ENCODE measurements around the gene KRTCAP3. TPM values are rescaled to one million over a fixed set of nuclear protein-coding genes. Genes with fewer than 3 reads are reported as not detected.

Gene KRTCAP3
- total and polyA plus RNA-seq, 2 of the 8 experiments (the other 6 are each of a cell fraction or from before 2014, with no cell fraction given), result 55.4 to 72.5 TPM

GRCh38 chr2:27409321-27410073 is 32.7 kb upstream of the KRTCAP3 start, which contains the start of gene PPM1G:
Gene PPM1G, minus strand, starts transcription at chr2:27409591. Its CDS starts 169 bp downstream, at chr2:27409422.
- no peaks in the 10 kb centered on the region for H3K27me3 ChIP-seq (replicated peaks in 1 of 4; ENCODE audit: control insufficient read depth in 3 of 4, extremely low read depth in 1 of 4, insufficient read depth in 3 of 4, low read length in 3 of 4)
- peak within 1 kb of the TSS; percentile 41 for H3K4ac ChIP-seq (replicated peaks; ENCODE audit: insufficient read length, low read depth, low read length)
- ChIA-PET POLR2A (ENCODE audit: partially characterized antibody) (interaction anchor here (0.7 to 4.1 kb wide), 25 partner anchors 10 to 328 kb away, joined by 3 to 48 read pairs (median 5); partner anchors contain the start of genes CCDC121, EIF2B4, FNDC4 and GPN1), CTCF (ENCODE audit: partially characterized antibody) (interaction anchor here (1.1 to 2.7 kb wide), 8 partner anchors 12 to 238 kb away, joined by 3 to 8 read pairs (median 5); no protein-coding TSS in a partner anchor)
- no peak for FAIRE-seq
- H3K36me3 ChIP-seq (ENCODE audit: control insufficient read depth in 2 of 4, insufficient read depth in 4 of 4, low read length in 3 of 4), result peaks cover 0 to 4% (median 0%) of the 10 kb centered on the region in 4 experiments; a peak in 2 of 8 replicates
- H3K4me2 ChIP-seq (ENCODE audit: insufficient read depth in 1 of 2, low read depth in 2 of 2, low read length in 2 of 2), result peak within 1 kb of the TSS; percentile 87 to 88
- H3K79me2 ChIP-seq (ENCODE audit: control insufficient read depth in 1 of 2, insufficient read depth in 2 of 2, low read length in 2 of 2), result peaks cover 26 to 47% of the 10 kb centered on the region in 2 experiments
- H3K9ac ChIP-seq (replicated peaks in 1 of 4; ENCODE audit: extremely low read depth in 1 of 4, low read depth in 3 of 4, low read length in 3 of 4), result peak within 1 kb of the TSS; percentile 83 to 94 (median 90)
- H3K4me1 ChIP-seq (replicated peaks in 1 of 4; ENCODE audit: control insufficient read depth in 3 of 4, insufficient read depth in 4 of 4, low read length in 3 of 4), result peaks cover 0 to 5% (median 3%) of the 10 kb centered on the region in 4 experiments; a peak in 4 of 7 replicates
- H2AFZ ChIP-seq (ENCODE audit: low read length), result peak within 1 kb of the TSS; percentile 83; the same call in 1 of the 2 replicates
- 4% methylated on average over 68 of the region's 82 CpGs; no CpG with 5 or more reads in 1 of the 2 experiments for WGBS, 2 experiments (ENCODE audit: extremely low coverage in 1 of 2, insufficient coverage in 1 of 2, insufficient read length in 1 of 2, insufficient replicate concordance in 2 of 2, low coverage in 1 of 2, low lambda C conversion rate in 2 of 2, missing lambda C conversion rate in 1 of 2)
- no peak within 1 kb of the TSS for H3K23ac ChIP-seq (ENCODE audit: insufficient read length)
- H2BK20ac ChIP-seq (ENCODE audit: low read length), result no peak within 1 kb of the TSS
- peak within 1 kb of the TSS; percentile 73; the same call in 1 of the 2 replicates for H2BK12ac ChIP-seq (ENCODE audit: low read depth, low read length)
- H4K5ac ChIP-seq (ENCODE audit: insufficient read length, low read depth, low read length), result peak within 1 kb of the TSS; percentile 95
- peak within 1 kb of the TSS; percentile 78 for H3K56ac ChIP-seq (replicated peaks; ENCODE audit: insufficient read length, low read depth, low read length)
- H3K23me2 ChIP-seq (ENCODE audit: low read depth, low read length), result peaks cover 7% of the 10 kb centered on the region
- H2BK5ac ChIP-seq (ENCODE audit: low read depth, low read length), result peak within 1 kb of the TSS; percentile 87
- no peak within 1 kb of the TSS for H3K14ac ChIP-seq (ENCODE audit: insufficient read length)
- peak within 1 kb of the TSS; percentile 68 to 96 (median 92) for H3K4me3 ChIP-seq (ENCODE audit: extremely low read depth in 1 of 4, insufficient read depth in 2 of 4, low read depth in 3 of 4, low read length in 4 of 4)
- H2BK15ac ChIP-seq (ENCODE audit: low read length), result peak within 1 kb of the TSS; percentile 36; the same call in 1 of the 2 replicates
- H2AK5ac ChIP-seq (ENCODE audit: low read depth, low read length), result peak within 1 kb of the TSS; percentile 1; the same call in 1 of the 2 replicates
- H2BK120ac ChIP-seq (replicated peaks; ENCODE audit: low read depth, low read length), result no peak within 1 kb of the TSS
- H3K27ac ChIP-seq (ENCODE audit: low read depth, low read length), result peak within 1 kb of the TSS; percentile 78
- peaks cover 3 to 6% of the 10 kb centered on the region in 2 experiments for H4K20me1 ChIP-seq (replicated peaks in 1 of 2; ENCODE audit: control insufficient read depth in 1 of 2, insufficient read depth in 2 of 2, low read length in 2 of 2)
- peak within 1 kb of the TSS; percentile 95 for H4K8ac ChIP-seq (ENCODE audit: extremely low read depth, insufficient read depth, low read length)
- H3K79me1 ChIP-seq (ENCODE audit: low read depth, low read length), result no peaks in the 10 kb centered on the region
- peak within 1 kb of the TSS; percentile 92 for H3K18ac ChIP-seq (ENCODE audit: extremely low read depth, low read length)
- DNase-seq (ENCODE audit: low read depth in 1 of 2, low spot score in 2 of 2), result peak; percentile 87 to 99
- peak within 1 kb of the TSS; percentile 32 for H4K91ac ChIP-seq (replicated peaks; ENCODE audit: insufficient read length, low read length)
- H3K9me3 ChIP-seq (ENCODE audit: insufficient read depth in 2 of 2, low read depth in 1 of 2, low read length in 1 of 2), result no peaks in the 10 kb centered on the region
- TF ChIP-seq RBBP5 (IDR thresholded peaks at IDR 0.05; ENCODE audit: borderline replicate concordance, low read depth, low read length), result peak; percentile 70; the same call in 1 of the 2 replicates
- peak; percentile 89 for TF ChIP-seq GABPA (IDR thresholded peaks at IDR 0.05; ENCODE audit: borderline replicate concordance, insufficient read depth, low read length)
- TF ChIP-seq TBP (IDR thresholded peaks at IDR 0.05; ENCODE audit: low read depth, low read length), result peak; percentile 77
- no peak for TF ChIP-seq TEAD4 (IDR thresholded peaks at IDR 0.05; ENCODE audit: low read depth, low read length)
- peak; percentile 87 to 92 for TF ChIP-seq POLR2A (IDR thresholded peaks at IDR 0.05; ENCODE audit: control extremely low read depth in 1 of 2, low read depth in 2 of 2, low read length in 2 of 2)
- peak; percentile 85 for TF ChIP-seq BRCA1 (IDR thresholded peaks at IDR 0.05; ENCODE audit: low read depth, low read length)
- peak; percentile 94 for TF ChIP-seq PHF8 (conservative IDR thresholded peaks at IDR 0.05; ENCODE audit: low read depth, low read length)
- peak; percentile 35 for TF ChIP-seq NANOG (IDR thresholded peaks at IDR 0.05; ENCODE audit: insufficient read depth, low read depth, low read length, poor library complexity, severe bottlenecking)
- TF ChIP-seq ASH2L (IDR thresholded peaks at IDR 0.05; ENCODE audit: low read length), result peak; percentile 93
- no peak; the same call in none of the 2 replicates for TF ChIP-seq YY1 (IDR thresholded peaks at IDR 0.05; ENCODE audit: low read depth, low read length)
- peak; percentile 28 for TF ChIP-seq EZH2 (IDR thresholded peaks at IDR 0.05; ENCODE audit: low read depth, low read length, severe bottlenecking)
- TF ChIP-seq POLR2AphosphoS5 (IDR thresholded peaks at IDR 0.05; ENCODE audit: low read depth, low read length), result peak; percentile 94
